Upper lobe of left lung (tissue), 6 donors: Measurements from ENCODE around the gene MYOF. TPM values are rescaled to one million over a fixed set of nuclear protein-coding genes. Genes with fewer than 3 reads are reported as not detected.

ENCODE experiments used
- ATAC-seq, 2 donors: fragments of 200-7000 bp; cut with Tn5 transposase; one replicate each; pipeline ENCODE4 v1.9.1; 2022; ENCODE audit warnings: mild to moderate bottlenecking in 2 of 2, moderate library complexity in 2 of 2; ENCODE audit not compliant: low FRiP score in 2 of 2
- DNase-seq, 2 donors: peaks; one replicate each; pipeline ENCODE4 v3.0.0-alpha.2; 2019 to 2020
- H3K27ac ChIP-seq, 4 donors: fragments of 200-600 bp; sonication (generic); one replicate each; pipeline ENCODE4 v1.5.1; 2016 to 2019
- H3K27me3 ChIP-seq, 4 donors: fragments of 200-600 bp; sonication (generic); one replicate each; pipeline ENCODE4 v1.5.1; 2017 to 2019
- H3K36me3 ChIP-seq, 4 donors: fragments of 200-600 bp; sonication (generic); one replicate each; pipeline ENCODE4 v1.5.1; 2016 to 2019
- H3K4me1 ChIP-seq, 4 donors: fragments of 200-600 bp; sonication (generic); one replicate each; pipeline ENCODE4 v1.5.1; 2018 to 2019
- H3K4me3 ChIP-seq, 4 donors: fragments of 200-600 bp; sonication (generic); one replicate each; pipeline ENCODE4 v1.5.1; 2017 to 2019; ENCODE audit warnings: mild to moderate bottlenecking in 2 of 4, moderate library complexity in 1 of 4
- H3K9me3 ChIP-seq, 4 donors: fragments of 200-600 bp; sonication (generic); one replicate each; pipeline ENCODE4 v1.5.1; 2018 to 2019
- CTCF ChIP-seq, 6 experiments: fragments of 450-650 bp in 4 of 6; fragments of 200-600 bp in 2 of 6; sonication (generic) in 2 of 6; IDR thresholded peaks; one replicate each; pipeline ENCODE4 v1.5.1; 2016 to 2019; ENCODE audit warnings: antibody characterized with exemption in 6 of 6
- EP300 ChIP-seq, 4 donors: sonication (generic); formaldehyde crosslinking; IDR thresholded peaks; one replicate each; pipeline ENCODE4 v1.5.1; 2017; ENCODE audit warnings: antibody characterized with exemption in 4 of 4, control low read depth in 2 of 4
- POLR2A ChIP-seq, 4 donors: fragments of 450-650 bp; IDR thresholded peaks; one replicate each; pipeline ENCODE4 v1.5.1; 2016 to 2017; ENCODE audit warnings: antibody characterized with exemption in 4 of 4, mild to moderate bottlenecking in 2 of 4
- POLR2AphosphoS5 ChIP-seq, 2 donors: sonication (generic); formaldehyde crosslinking; IDR thresholded peaks; one replicate each; pipeline ENCODE4 v1.5.1; 2017; ENCODE audit warnings: antibody characterized with exemption in 2 of 2
- WGBS, 2 donors: methylation state at CpG; one replicate each; pipeline ENCODE4 v1.1.5; 2017 to 2018; 5-methylcytosine and 5-hydroxymethylcytosine counted together
- total RNA-seq, 6 donors: library from RNA; depleted of rRNA in 4 of 6; stranded (reverse); fragments of >200 nt in 4 of 6; gene quantifications; one replicate each; pipeline versions ENCODE4 v1.1.0 to v1.2.1, GENCODE V29; 2016 to 2021
- donor health status: DM: no; HTN: no; CAD: no; lungs with moderate emphysema.
- donor health status: DM: no; HTN: yes; CAD: no; lungs with severe emphysema.

MYOF gene
- total RNA-seq, 6 donors from 2014 or later = 83.9 to 168 (median 129) TPM

- H3K36me3 ChIP-seq = no peaks in the 10 kb centered on the region
- no peak overlapping the region for H3K27ac ChIP-seq
- H3K9me3 ChIP-seq = no peaks in the 10 kb centered on the region
- no peak overlapping the region for H3K4me3 ChIP-seq
- WGBS, 2 donors = 59 to 73% methylated on average over 6 of the region's 6 CpGs
- ATAC-seq (no peak), DNase-seq (no peak)
- no peak for TF ChIP-seq POLR2A (IDR thresholded peaks at IDR 0.05)
- no peak for TF ChIP-seq POLR2AphosphoS5 (IDR thresholded peaks at IDR 0.05)
- no peak for TF ChIP-seq EP300 (IDR thresholded peaks at IDR 0.05)
- no peak for TF ChIP-seq CTCF (IDR thresholded peaks at IDR 0.05)
- H3K27me3 ChIP-seq = no peaks in the 10 kb centered on the region
- no peaks in the 10 kb centered on the region for H3K4me1 ChIP-seq
These were observed 20.9 kb upstream of the MYOF start for GRCh38 chr10:93503075-93503474.

DNA sequence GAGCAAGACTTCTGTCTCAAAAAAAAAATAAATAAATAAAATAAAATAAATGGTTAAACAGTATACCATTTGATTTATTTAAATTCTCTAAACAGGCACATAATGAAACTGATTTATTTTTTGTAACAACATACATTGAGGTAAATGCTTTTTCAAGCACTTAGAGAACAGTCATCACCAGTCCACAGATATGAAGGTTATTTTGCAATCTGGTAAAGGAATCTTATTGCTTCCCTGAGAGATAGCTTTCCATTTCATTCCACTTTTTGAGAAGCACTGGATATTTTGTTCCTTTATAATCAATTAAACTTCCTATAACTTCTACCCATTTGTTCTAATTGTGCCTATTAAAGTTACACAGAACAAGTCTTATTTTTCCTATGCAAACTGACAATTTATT is 19.5 kb upstream of the MYOF start:
- H3K4me3 ChIP-seq = no peak overlapping the region
- ATAC-seq = no peak

DNA sequence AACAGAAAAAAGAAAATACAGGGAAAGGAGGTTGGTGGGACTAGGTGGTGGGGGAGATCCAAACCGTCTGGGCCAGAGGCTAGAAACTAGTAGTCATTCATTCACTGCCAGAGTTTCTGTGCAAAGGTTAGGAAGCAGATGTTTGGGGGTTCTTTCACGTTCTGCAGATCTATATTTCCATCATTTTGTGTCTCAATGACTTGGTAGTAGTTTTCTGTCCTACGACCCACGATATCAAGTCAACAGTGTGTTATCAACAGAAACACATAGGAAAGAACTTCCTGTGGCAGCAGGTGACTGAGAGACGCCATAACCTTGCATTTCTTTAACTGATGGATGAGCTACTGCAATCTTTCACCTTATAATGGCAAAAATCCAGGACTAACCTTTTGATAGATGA is 16.0 kb upstream of the MYOF start:
- WGBS, 2 donors = 32 to 45% methylated on average over 5 of the region's 5 CpGs
- TF ChIP-seq CTCF (IDR thresholded peaks at IDR 0.05) (no peak), POLR2A (IDR thresholded peaks at IDR 0.05) (no peak), EP300 (IDR thresholded peaks at IDR 0.05) (no peak), POLR2AphosphoS5 (IDR thresholded peaks at IDR 0.05) (no peak)
- Histone ChIP-seq H3K27me3 (no peaks in the 10 kb centered on the region), H3K36me3 (no peaks in the 10 kb centered on the region), H3K4me3 (no peak overlapping the region), H3K4me1 (peaks cover 0 to 14% (median 11%) of the 10 kb centered on the region in 4 donors), H3K9me3 (no peaks in the 10 kb centered on the region), H3K27ac (no peak overlapping the region)
- ATAC-seq (no peak), DNase-seq (no peak)

More for the DNA sequence above, 19.5 kb upstream of the MYOF start:
- Histone ChIP-seq H3K36me3 (no peaks in the 10 kb centered on the region), H3K27me3 (no peaks in the 10 kb centered on the region), H3K4me1 (peaks cover 0 to 6% (median 4%) of the 10 kb centered on the region in 4 donors), H3K9me3 (no peaks in the 10 kb centered on the region), H3K27ac (no peak overlapping the region)
- no peak for DNase-seq
- TF ChIP-seq POLR2A (IDR thresholded peaks at IDR 0.05) (no peak), POLR2AphosphoS5 (IDR thresholded peaks at IDR 0.05) (no peak), EP300 (IDR thresholded peaks at IDR 0.05) (no peak), CTCF (IDR thresholded peaks at IDR 0.05) (no peak)

GRCh38 chr10:93496322-93497041 is 14.3 kb upstream of the MYOF start, which contains the start of gene CEP55:
TSS of gene CEP55 (plus strand) at chr10:93496612. CDS start at chr10:93500052, 3,440 bp downstream.
- H3K27me3 ChIP-seq = no peaks in the 10 kb centered on the region
- peak within 1 kb of the TSS; percentile 47 to 74 (median 65) for H3K4me3 ChIP-seq
- TF ChIP-seq CTCF (IDR thresholded peaks at IDR 0.05) (no peak), POLR2A (IDR thresholded peaks at IDR 0.05) (peak in 2 of 4 donors; percentile 17 to 32), POLR2AphosphoS5 (IDR thresholded peaks at IDR 0.05) (peak in 1 of 2 donors; percentile 66)
- H3K9me3 ChIP-seq = no peaks in the 10 kb centered on the region
- H3K27ac ChIP-seq = peak within 1 kb of the TSS in 3 of 4 donors; percentile 36 to 72 (median 60)
- ATAC-seq = peak; percentile 99 to 100
- DNase-seq = peak; percentile 97 to 100
- H3K4me1 ChIP-seq = peaks cover 0 to 14% (median 11%) of the 10 kb centered on the region in 4 donors
- WGBS, 2 donors = 1 to 3% methylated on average over 27 to 37 of the region's 68 CpGs
- H3K36me3 ChIP-seq = no peaks in the 10 kb centered on the region
